CD4-positive, alpha-beta T cell (primary cell): ENCODE results near the gene FAIM. TPM values are rescaled to one million over a fixed set of nuclear protein-coding genes. Genes with fewer than 3 reads are reported as not detected.
A peak's percentile ranks its signal among the peaks of the same experiment; 100 is the strongest.

Source experiments
- ATAC-seq: fragments of 200-7000 bp; cut with Tn5 transposase; one replicate; pipeline ENCODE4 v1.10.0; 2022; ENCODE audit warnings: mild to moderate bottlenecking; ENCODE audit not compliant: poor library complexity
- CTCF ChIA-PET: fragments of 350-600 bp; sonication (Branson Sonifier 250); formaldehyde crosslinking; loops from one replicate; lab custom pipeline; 2021; ENCODE audit warnings: antibody characterized with exemption, inconsistent platforms; lab: Charles Lee
- POLR2A ChIA-PET: fragments of 350-600 bp; sonication (Branson Sonifier 250); formaldehyde crosslinking; loops from one replicate; lab custom pipeline; 2021; ENCODE audit warnings: antibody characterized with exemption, inconsistent platforms; lab: Charles Lee
- DNase-seq, 14 experiments: peaks; one replicate each; pipeline ENCODE4 v3.0.0-alpha.2; 2013 to 2020; ENCODE audit warnings: mixed read lengths in 2 of 14
- H3K27ac ChIP-seq, 2 donors: one replicate each; pipeline versions ENCODE4 v1.5.1 to v1.7.0; 2013; ENCODE audit warnings: low read length in 2 of 2, low read depth in 1 of 2, mild to moderate bottlenecking in 1 of 2
- H3K27me3 ChIP-seq, 2 experiments: 1 replicate in 1 of 2; 2 replicates in 1 of 2; pipeline versions ENCODE4 v1.6.1 to v1.7.0; 2013; ENCODE audit warnings: low read length in 2 of 2, control low read depth in 1 of 2, mild to moderate bottlenecking in 1 of 2, moderate library complexity in 1 of 2; ENCODE audit not compliant: insufficient read depth in 2 of 2, control insufficient read depth in 1 of 2
- H3K36me3 ChIP-seq: one replicate; pipeline ENCODE4 v1.6.1; 2013; ENCODE audit warnings: low read length, control low read depth; ENCODE audit not compliant: insufficient read depth
- H3K4me1 ChIP-seq: one replicate; pipeline ENCODE4 v1.6.1; 2013; ENCODE audit warnings: low read length, control low read depth; ENCODE audit not compliant: insufficient read depth
- H3K4me3 ChIP-seq: one replicate; pipeline ENCODE4 v1.5.1; 2013; ENCODE audit warnings: mild to moderate bottlenecking, low read length, moderate library complexity
- H3K9me3 ChIP-seq, 2 experiments: 1 replicate in 1 of 2; 2 replicates in 1 of 2; pipeline versions ENCODE4 v1.6.1 to v1.7.0; 2013; ENCODE audit warnings: low read length in 2 of 2, mild to moderate bottlenecking in 2 of 2, control low read depth in 1 of 2, moderate library complexity in 1 of 2; ENCODE audit not compliant: control insufficient read depth in 1 of 2, insufficient read depth in 1 of 2
- H3K27ac Mint-ChIP-seq: one replicate; pipeline ENCODE4 v1.8.0; 2020; ENCODE audit warnings: mixed read lengths
- H3K27me3 Mint-ChIP-seq: one replicate; pipeline ENCODE4 v1.8.0; 2021; ENCODE audit warnings: mixed read lengths
- H3K36me3 Mint-ChIP-seq: one replicate; pipeline ENCODE4 v1.8.0; 2021; ENCODE audit warnings: low read depth, mixed read lengths
- H3K4me1 Mint-ChIP-seq: one replicate; pipeline ENCODE4 v1.8.0; 2021; ENCODE audit warnings: low read depth, mixed read lengths
- H3K4me3 Mint-ChIP-seq: one replicate; pipeline ENCODE4 v1.8.0; 2020; ENCODE audit warnings: mild to moderate bottlenecking, mixed read lengths
- H3K9me3 Mint-ChIP-seq: one replicate; pipeline ENCODE4 v1.8.0; 2020; ENCODE audit warnings: mixed read lengths
- CTCF ChIP-seq: fragments of 200-600 bp; IDR thresholded peaks from one replicate; pipeline ENCODE4 v1.8.0; 2022; ENCODE audit warnings: antibody characterized with exemption, mild to moderate bottlenecking
- intact Hi-C, 2 experiments: fragments of 100-400 bp; cut with DNase I in 1 of 2; cut with micrococcal nuclease in 1 of 2; formaldehyde crosslinking; loops; one replicate each; pipeline versions ENCODE4 v1.15.1 to v1.9.0; 2023 to 2025; cut with DNase I, micrococcal nuclease
- total RNA-seq, 174 experiments: library from RNA in 2 of 174; stranded (reverse) in 2 of 174; gene quantifications; one replicate each; pipeline ENCODE4 v1.2.3 and lab custom pipeline; 2021 to 2026

Gene FAIM
- total RNA-seq, 2 experiments from 2014 or later, result 1.5 to 1.6 TPM

DNA sequence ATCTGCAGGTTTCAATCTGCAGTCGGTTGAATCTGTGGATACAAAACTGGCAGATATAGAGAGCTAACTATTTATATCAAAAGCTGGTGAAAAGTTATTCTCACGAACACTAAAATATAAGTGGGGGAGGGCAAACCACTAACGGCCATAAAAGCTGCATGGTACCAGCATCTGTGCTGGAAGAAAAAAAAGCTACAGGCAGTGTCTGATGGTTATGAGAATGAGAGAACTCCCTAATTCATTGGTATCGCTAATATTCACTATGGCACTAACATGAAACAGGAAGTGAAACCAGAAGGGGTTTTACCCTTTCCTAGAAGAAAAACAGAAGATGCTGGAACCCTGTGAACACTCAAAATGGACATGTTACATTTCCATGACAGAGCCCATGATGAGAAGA, 30.4 kb upstream of the FAIM start:
- Mint-ChIP-seq H3K27ac (peak overlapping the region; percentile 13), H3K27me3 (no peaks in the 10 kb centered on the region), H3K4me3 (peak overlapping the region; percentile 63), H3K9me3 (peaks cover 7% of the 10 kb centered on the region), H3K4me1 (peaks cover 17% of the 10 kb centered on the region), H3K36me3 (peaks cover 30% of the 10 kb centered on the region)
- peaks cover 5% of the 10 kb centered on the region for H3K4me1 ChIP-seq
- H3K9me3 ChIP-seq, result peaks cover 0 to 6% of the 10 kb centered on the region in 2 experiments
- ChIA-PET CTCF (interaction anchor here (1.0 kb wide), 1 partner anchor 337 kb away, joined by 3 read pairs; no protein-coding TSS in a partner anchor), POLR2A (interaction anchor here (0.7 to 2.2 kb wide), 2 partner anchors 13 to 16 kb away, joined by 3 to 12 read pairs; partner anchors contain the start of gene CEP70)
- intact Hi-C loops, result no loop called here
- no peaks in the 10 kb centered on the region for H3K36me3 ChIP-seq
- DNase-seq, result peak in 3 of 14 experiments; percentile 27 to 39 (median 35)
- no peak for ATAC-seq
- peak overlapping the region in 1 of 2 donors; percentile 5 for H3K27ac ChIP-seq
- no peak for TF ChIP-seq CTCF
- peak overlapping the region; percentile 43 for H3K4me3 ChIP-seq
- no peaks in the 10 kb centered on the region for H3K27me3 ChIP-seq

DNA sequence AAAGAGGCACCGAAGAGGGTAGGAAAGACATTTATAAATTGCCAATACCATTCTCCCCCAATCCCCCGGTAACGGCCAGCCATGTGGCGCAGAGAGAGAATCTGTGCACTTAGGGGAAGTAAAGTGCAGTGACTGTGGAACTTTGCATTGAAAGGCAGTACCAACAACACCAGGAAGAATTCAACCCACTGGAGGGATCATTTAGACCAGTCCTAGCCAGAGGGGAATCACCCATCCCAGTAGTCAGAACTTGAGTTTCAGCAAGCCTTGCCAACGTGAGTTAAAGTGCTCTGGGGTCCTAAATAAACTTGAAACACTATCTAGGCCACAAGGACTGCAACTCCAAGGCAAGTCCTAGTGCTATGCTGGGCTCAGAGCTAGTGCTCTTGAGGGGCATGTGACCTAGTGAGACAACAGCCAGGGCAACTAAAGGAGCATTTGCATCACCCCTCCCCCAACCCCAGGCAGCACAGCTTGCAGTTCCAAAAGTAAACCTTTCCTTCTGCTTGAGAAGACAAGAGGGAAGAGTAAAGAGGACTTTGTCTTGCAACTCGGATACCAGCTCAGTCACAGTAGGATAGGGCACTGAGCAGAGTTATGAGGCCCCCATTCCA, 29.5 kb upstream of the FAIM start:
- peaks cover 24% of the 10 kb centered on the region for H3K4me1 Mint-ChIP-seq
- intact Hi-C loops, result no loop called here
- no peak overlapping the region for H3K27ac Mint-ChIP-seq

GRCh38 chr3:138587374-138587773, 21.2 kb upstream of the FAIM start:
- no peak overlapping the region for H3K4me3 Mint-ChIP-seq
- no peak overlapping the region for H3K27ac Mint-ChIP-seq
- ChIA-PET CTCF (interaction anchor here (0.6 kb wide), 1 partner anchor 333 kb away, joined by 3 read pairs; no protein-coding TSS in a partner anchor), POLR2A (no interaction called here)
- Histone ChIP-seq H3K4me3 (no peak overlapping the region), H3K36me3 (no peaks in the 10 kb centered on the region), H3K27me3 (no peaks in the 10 kb centered on the region), H3K4me1 (no peaks in the 10 kb centered on the region), H3K27ac (no peak overlapping the region), H3K9me3 (no peaks in the 10 kb centered on the region)
- TF ChIP-seq CTCF, result no peak
- H3K4me1 Mint-ChIP-seq, result peaks cover 9% of the 10 kb centered on the region
- H3K27me3 Mint-ChIP-seq, result no peaks in the 10 kb centered on the region
- peaks cover 29% of the 10 kb centered on the region for H3K36me3 Mint-ChIP-seq
- ATAC-seq, result no peak
- no peak for DNase-seq
- H3K9me3 Mint-ChIP-seq, result no peaks in the 10 kb centered on the region
- intact Hi-C loops, result no loop called here

More for the DNA sequence above, 29.5 kb upstream of the FAIM start:
- Histone ChIP-seq H3K36me3 (no peaks in the 10 kb centered on the region), H3K27me3 (no peaks in the 10 kb centered on the region), H3K9me3 (peaks cover 0 to 2% of the 10 kb centered on the region in 2 experiments), H3K4me1 (peaks cover 5% of the 10 kb centered on the region), H3K4me3 (no peak overlapping the region), H3K27ac (no peak overlapping the region)
- Mint-ChIP-seq H3K4me3 (no peak overlapping the region), H3K27me3 (no peaks in the 10 kb centered on the region), H3K36me3 (peaks cover 21% of the 10 kb centered on the region), H3K9me3 (no peaks in the 10 kb centered on the region)
- CTCF ChIA-PET, result no interaction called here
- POLR2A ChIA-PET, result interaction anchor here (1.1 to 2.2 kb wide), 2 partner anchors 15 to 1717 kb away, joined by 3 to 12 read pairs; partner anchors contain the start of genes CEP70 and NCK1
- TF ChIP-seq CTCF, result no peak
- ATAC-seq (no peak), DNase-seq (no peak)
